ENCODE measurements around the gene IFNA1. TPM values are rescaled to one million over a fixed set of nuclear protein-coding genes. Genes with fewer than 3 reads are reported as not detected.

Gene IFNA1
- total RNA-seq, result not detected in 2 replicates
- long read RNA-seq, result 0 reads

GRCh38 chr9:21440139-21440538 is at the start of gene IFNA1:
IFNA1 (plus strand) TSS chr9:21440439; CDS start chr9:21440508, 69 bp downstream.
- H3K36me3 Mint-ChIP-seq (ENCODE audit: insufficient read depth), result peaks cover 1% of the 10 kb centered on the region
- H3K9me3 Mint-ChIP-seq (ENCODE audit: low read depth), result no peaks in the 10 kb centered on the region
- no peaks in the 10 kb centered on the region for H3K4me1 Mint-ChIP-seq (ENCODE audit: low read depth)
- no peak within 1 kb of the TSS for H3K4me3 Mint-ChIP-seq (ENCODE audit: low read depth)
- DNase-seq (ENCODE audit: low spot score, unreplicated experiment), result no peak
- no peak for TF ChIP-seq CTCF (IDR thresholded peaks at IDR 0.05; ENCODE audit: unreplicated experiment)
- H3K27me3 Mint-ChIP-seq, result no peaks in the 10 kb centered on the region
- H3K27ac Mint-ChIP-seq, result no peak within 1 kb of the TSS

- Mint-ChIP-seq H3K27ac (no peak overlapping the region), H3K9me3 (ENCODE audit: low read depth) (no peaks in the 10 kb centered on the region), H3K4me1 (ENCODE audit: low read depth) (peaks cover 1% of the 10 kb centered on the region), H3K27me3 (peaks cover 39% of the 10 kb centered on the region), H3K4me3 (ENCODE audit: low read depth) (no peak overlapping the region), H3K36me3 (ENCODE audit: insufficient read depth) (no peaks in the 10 kb centered on the region)
- DNase-seq (ENCODE audit: low spot score, unreplicated experiment), result no peak
- peak; percentile 51 for TF ChIP-seq CTCF (IDR thresholded peaks at IDR 0.05; ENCODE audit: unreplicated experiment)
Measured at GRCh38 chr9:21392270-21392669, 48.0 kb upstream of the IFNA1 start.

- no peaks in the 10 kb centered on the region for H3K36me3 Mint-ChIP-seq (ENCODE audit: insufficient read depth)
- no peaks in the 10 kb centered on the region for H3K9me3 Mint-ChIP-seq (ENCODE audit: low read depth)
- peak; percentile 92 for TF ChIP-seq CTCF (IDR thresholded peaks at IDR 0.05; ENCODE audit: unreplicated experiment)
- peaks cover 61% of the 10 kb centered on the region for H3K27me3 Mint-ChIP-seq
- peaks cover 1% of the 10 kb centered on the region for H3K4me1 Mint-ChIP-seq (ENCODE audit: low read depth)
- H3K4me3 Mint-ChIP-seq (ENCODE audit: low read depth), result peak overlapping the region; percentile 66
- H3K27ac Mint-ChIP-seq, result peak overlapping the region; percentile 3
- DNase-seq (ENCODE audit: low spot score, unreplicated experiment), result peak; percentile 68
Measured at GRCh38 chr9:21395778-21396717, 44.2 kb upstream of the IFNA1 start.

GRCh38 chr9:21398955-21399489 is 41.2 kb upstream of the IFNA1 start:
- Mint-ChIP-seq H3K27me3 (peaks cover 62% of the 10 kb centered on the region), H3K27ac (no peak overlapping the region), H3K9me3 (ENCODE audit: low read depth) (no peaks in the 10 kb centered on the region), H3K4me1 (ENCODE audit: low read depth) (peaks cover 6% of the 10 kb centered on the region), H3K4me3 (ENCODE audit: low read depth) (no peak overlapping the region), H3K36me3 (ENCODE audit: insufficient read depth) (no peaks in the 10 kb centered on the region)
- TF ChIP-seq CTCF (IDR thresholded peaks at IDR 0.05; ENCODE audit: unreplicated experiment), result no peak
- DNase-seq (ENCODE audit: low spot score, unreplicated experiment), result no peak

GRCh38 chr9:21399956-21400355 is 40.3 kb upstream of the IFNA1 start:
- peaks cover 6% of the 10 kb centered on the region for H3K4me1 Mint-ChIP-seq (ENCODE audit: low read depth)
- no peak for TF ChIP-seq CTCF (IDR thresholded peaks at IDR 0.05; ENCODE audit: unreplicated experiment)
- H3K9me3 Mint-ChIP-seq (ENCODE audit: low read depth), result no peaks in the 10 kb centered on the region
- no peak overlapping the region for H3K27ac Mint-ChIP-seq
- peaks cover 67% of the 10 kb centered on the region for H3K27me3 Mint-ChIP-seq
- DNase-seq (ENCODE audit: low spot score, unreplicated experiment), result no peak
- no peaks in the 10 kb centered on the region for H3K36me3 Mint-ChIP-seq (ENCODE audit: insufficient read depth)
- H3K4me3 Mint-ChIP-seq (ENCODE audit: low read depth), result no peak overlapping the region

Measured in progenitor cell of endocrine pancreas (in vitro differentiated cells).